Adrenal gland (tissue), 5 donors: Measurements from ENCODE around the gene PIK3AP1.

Experiments
- CTCF ChIP-seq, 6 experiments: fragments of 450-650 bp in 4 of 6; fragments of 200-600 bp in 2 of 6; sonication (generic) in 1 of 6; IDR thresholded peaks; 1 replicate in 5 of 6; 2 replicates in 1 of 6; pipeline versions ENCODE4 v1.5.1 to v1.8.0; 2016 to 2021; ENCODE audit warnings: antibody characterized with exemption in 6 of 6, mild to moderate bottlenecking in 2 of 6, moderate library complexity in 1 of 6
- POLR2A ChIP-seq, 2 donors: fragments of 450-650 bp; IDR thresholded peaks; one replicate each; pipeline ENCODE4 v1.6.1; 2017; ENCODE audit warnings: antibody characterized with exemption in 2 of 2, mild to moderate bottlenecking in 2 of 2, moderate library complexity in 1 of 2
- donor health status: DM: no; HTN: no; CAD: no.

GRCh38 chr10:96627292-96627691, 93.0 kb downstream of the PIK3AP1 start:
- TF ChIP-seq CTCF (IDR thresholded peaks at IDR 0.05), result no peak
- TF ChIP-seq POLR2A (IDR thresholded peaks at IDR 0.05), result no peak
